Endothelial cell of umbilical vein (primary cell): ENCODE data around the gene WDR5. TPM values are rescaled to one million over a fixed set of nuclear protein-coding genes. Genes with fewer than 3 reads are reported as not detected.

Experiments
- BruUV-seq: library from RNA; stranded (reverse); fragments of 400-500 nt; replicated peaks from 2 replicates; lab custom pipeline; 2021; lab: Mats Ljungman, UMichigan
- CTCF ChIA-PET: fragments of 300-600, 350-600 bp; sonication (Branson Sonifier 250); formaldehyde crosslinking; loops from one replicate; lab custom pipeline; 2021; ENCODE audit warnings: antibody characterized with exemption, inconsistent platforms; lab: Charles Lee
- POLR2A ChIA-PET: fragments of 300-600, 350-600 bp; sonication (Branson Sonifier 250); formaldehyde crosslinking; loops from one replicate; lab custom pipeline; 2021; ENCODE audit warnings: antibody characterized with exemption, inconsistent platforms; lab: Charles Lee
- DNase-seq: peaks from one replicate; pipeline ENCODE4 v3.0.0-alpha.2; 2011; ENCODE audit warnings: low read depth, low spot score
- FAIRE-seq: peaks from 2 replicates; lab custom pipeline; 2011; peaks lifted over from hg19 to GRCh38; lab: Jason Lieb, UNC
- H2AFZ ChIP-seq: 2 replicates; pipeline ENCODE4 v1.6.0; 2012; ENCODE audit warnings: low read depth, low read length, control low read depth, inconsistent platforms
- H3K27ac ChIP-seq: 2 replicates; pipeline ENCODE4 v1.5.1; 2011; ENCODE audit warnings: low read depth, mild to moderate bottlenecking, control low read depth, low read length, moderate library complexity; ENCODE audit not compliant: insufficient read depth
- H3K27me3 ChIP-seq, 2 experiments: 2 replicates each; pipeline versions ENCODE4 v1.6.0 to v1.6.1; 2011; ENCODE audit warnings: low read length in 2 of 2, mixed read lengths in 1 of 2; ENCODE audit not compliant: control insufficient read depth in 2 of 2, insufficient read depth in 2 of 2
- H3K36me3 ChIP-seq, 2 experiments: 2 replicates in 1 of 2; 3 replicates in 1 of 2; pipeline ENCODE4 v1.5.1; 2011; ENCODE audit warnings: low read length in 2 of 2, mild to moderate bottlenecking in 1 of 2, moderate library complexity in 1 of 2; ENCODE audit not compliant: control insufficient read depth in 2 of 2, insufficient read depth in 2 of 2; ENCODE audit errors: extremely low read depth in 1 of 2
- H3K4me1 ChIP-seq: 3 replicates; pipeline ENCODE4 v1.5.1; 2011; ENCODE audit warnings: mild to moderate bottlenecking, low read length; ENCODE audit not compliant: control insufficient read depth, insufficient read depth; ENCODE audit errors: extremely low read depth
- H3K4me2 ChIP-seq: 2 replicates; pipeline ENCODE4 v1.6.1; 2011; ENCODE audit warnings: low read length, control low read depth, mixed read lengths; ENCODE audit not compliant: insufficient read depth
- H3K4me3 ChIP-seq, 3 experiments: fragments of 200-600 bp in 1 of 3; sonication (generic), shearing (Covaris generic) in 1 of 3; replicated peaks in 1 of 3; 2 replicates each; pipeline ENCODE4 v1.5.1; 2011 to 2016; ENCODE audit warnings: control low read depth in 3 of 3, low read length in 3 of 3, mild to moderate bottlenecking in 2 of 3, inconsistent platforms in 1 of 3, low read depth in 1 of 3, moderate library complexity in 1 of 3; ENCODE audit not compliant: insufficient read depth in 1 of 3
- H3K79me2 ChIP-seq: 2 replicates; pipeline ENCODE4 v1.6.0; 2012; ENCODE audit warnings: low read length, inconsistent platforms; ENCODE audit not compliant: control insufficient read depth, insufficient read depth
- H3K9ac ChIP-seq: replicated peaks from 2 replicates; pipeline ENCODE3; 2011; ENCODE audit warnings: low read length, control low read depth; ENCODE audit not compliant: insufficient read depth; ENCODE audit errors: extremely low read depth
- H3K9me1 ChIP-seq: replicated peaks from 3 replicates; pipeline ENCODE4 v1.6.0; 2011; ENCODE audit warnings: mild to moderate bottlenecking, low read length; ENCODE audit not compliant: control insufficient read depth, insufficient read depth; ENCODE audit errors: extremely low read depth
- H3K9me3 ChIP-seq: replicated peaks from 2 replicates; pipeline ENCODE4 v1.5.1; 2012; ENCODE audit warnings: low read length, inconsistent platforms; ENCODE audit not compliant: control insufficient read depth, insufficient read depth
- H4K20me1 ChIP-seq: replicated peaks from 2 replicates; pipeline ENCODE3; 2011; ENCODE audit warnings: mild to moderate bottlenecking, low read length; ENCODE audit not compliant: control insufficient read depth, insufficient read depth; ENCODE audit errors: extremely low read depth
- EZH2 ChIP-seq: IDR thresholded peaks from 2 replicates; pipeline ENCODE4 v1.6.1; 2012; ENCODE audit warnings: borderline replicate concordance, low read depth, mild to moderate bottlenecking, moderate library complexity, low read length, inconsistent platforms; ENCODE audit not compliant: severe bottlenecking
- FOS ChIP-seq: IDR thresholded peaks from 2 replicates; pipeline ENCODE4 v1.6.1; 2011; ENCODE audit warnings: mild to moderate bottlenecking, low read length, moderate library complexity, borderline replicate concordance; ENCODE audit not compliant: insufficient read depth
- GATA2 ChIP-seq: IDR thresholded peaks from 2 replicates; pipeline ENCODE4 v1.7.0; 2011; ENCODE audit warnings: low read depth, mild to moderate bottlenecking, moderate library complexity, mixed read lengths, low read length; ENCODE audit not compliant: insufficient read length, insufficient read depth
- JUN ChIP-seq: IDR thresholded peaks from 2 replicates; pipeline ENCODE4 v1.6.1; 2011; ENCODE audit warnings: borderline replicate concordance, low read depth; ENCODE audit not compliant: insufficient read length, insufficient read depth
- MYC ChIP-seq: IDR thresholded peaks from one replicate; pipeline ENCODE4 v1.6.1; 2011; ENCODE audit warnings: mild to moderate bottlenecking, low read depth, low read length
- POLR2A ChIP-seq: IDR thresholded peaks from 2 replicates; pipeline ENCODE4 v1.6.1; 2012; ENCODE audit warnings: low read depth, mild to moderate bottlenecking, control low read depth, low read length
- POLR2AphosphoS5 ChIP-seq: IDR thresholded peaks from 2 replicates; pipeline ENCODE4 v1.6.1; 2012; ENCODE audit warnings: low read depth, mild to moderate bottlenecking, control low read depth, low read length, moderate library complexity; ENCODE audit not compliant: insufficient read depth
- dilution Hi-C: fragments of 300-500 bp; cut with MboI; formaldehyde crosslinking; loops from one replicate; pipeline ENCODE4 v1.15.0; 2019; ENCODE audit warnings: low sequenced_read_pairs; ENCODE audit not compliant: extremely low pct_ligation_motif_present
- intact Hi-C: fragments of 100-400 bp; cut with micrococcal nuclease; formaldehyde crosslinking; loops from one replicate; pipeline ENCODE4 v1.10.0; 2022
- polyA plus RNA-seq, 4 experiments: library from polyadenylated mRNA; depleted of rRNA in 3 of 4; stranded (reverse) in 3 of 4; unstranded in 1 of 4; fragments of >200 nt; gene quantifications; 2 replicates each; pipeline versions ENCODE4 v1.2.1 to v1.2.3, GENCODE V29; 2011 to 2012; ENCODE audit warnings: missing spikeins in 1 of 4
- total RNA-seq: library from RNA; stranded (reverse); gene quantifications from 2 replicates; pipeline ENCODE4 v1.2.3, GENCODE V29; 2021
- TF ChIP-seq, protein P1 (sequence below), 2 donors: IDR thresholded peaks; 1 replicate in 1 of 2; 2 replicates in 1 of 2; pipeline ENCODE4 v1.5.1; 2011; ENCODE audit warnings: low read length in 2 of 2, mild to moderate bottlenecking in 2 of 2, moderate library complexity in 2 of 2, control low read depth in 1 of 2, inconsistent platforms in 1 of 2, low read depth in 1 of 2; ENCODE audit not compliant: insufficient read depth in 1 of 2; ENCODE audit errors: extremely low read depth in 1 of 2
- TF ChIP-seq, protein P2 (sequence below): IDR thresholded peaks from 2 replicates; pipeline ENCODE4 v1.6.1; 2011; ENCODE audit not compliant: insufficient read depth, insufficient read length

The WDR5 gene
- total and polyA plus RNA-seq, 2 donors (not counting 3 experiments of a cell fraction or from before 2014, with no cell fraction given), result 32.1 to 42.5 TPM

DNA sequence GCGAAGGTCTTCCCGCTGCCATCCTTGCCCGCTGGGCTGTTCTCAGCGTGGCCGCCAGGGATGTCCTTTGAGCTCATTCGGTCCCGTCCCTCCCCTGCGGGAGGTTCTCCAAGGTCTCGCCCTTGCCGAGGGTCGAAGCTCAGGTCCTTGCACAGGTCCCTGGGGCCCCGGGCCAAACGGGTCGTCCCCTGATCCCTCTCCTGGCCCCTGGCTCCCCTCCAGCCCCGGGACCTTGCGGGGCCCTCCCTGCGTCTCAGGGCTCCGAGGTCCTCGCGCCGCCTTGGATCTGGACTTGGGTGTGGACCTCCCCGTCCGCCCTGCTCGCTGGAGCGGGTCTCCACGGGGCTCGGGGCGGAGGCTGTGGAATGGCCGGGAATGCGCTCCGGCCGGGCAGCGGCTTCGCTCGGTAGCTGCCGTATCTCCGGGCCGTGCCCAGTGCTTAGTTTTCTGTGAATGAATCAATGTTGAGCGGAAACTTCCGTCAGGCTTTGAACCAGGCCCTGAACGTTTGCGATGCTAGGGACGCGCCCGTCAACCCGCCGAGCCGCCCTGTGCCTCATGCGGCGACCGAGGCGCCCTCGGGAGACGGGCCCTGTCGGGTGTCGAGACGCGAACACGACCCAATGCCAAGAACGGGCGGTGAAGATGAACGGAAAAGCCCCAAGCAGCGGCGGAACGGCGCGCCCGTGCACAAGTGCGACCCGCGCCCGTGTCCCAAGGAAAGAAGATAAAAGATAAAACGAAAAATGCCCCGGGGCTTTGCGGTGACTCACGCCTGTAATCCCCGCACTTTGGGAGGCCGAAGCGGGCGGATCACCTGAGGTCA lies 27.7 kb downstream of the WDR5 start:
- peak overlapping the region; percentile 85 for H2AFZ ChIP-seq
- no peaks in the 10 kb centered on the region for H3K79me2 ChIP-seq
- DNase-seq (peak; percentile 62), FAIRE-seq (peak; percentile 73)
- H3K27ac ChIP-seq, result peak overlapping the region; percentile 35
- H3K9me1 ChIP-seq, result no peaks in the 10 kb centered on the region
- dilution Hi-C loops (no loop called here), intact Hi-C loops (loop anchor here (1.0 to 2.0 kb wide), 4 partner anchors 27 to 479 kb away; partner anchors contain the start of gene WDR5)
- ChIA-PET CTCF (interaction anchor here (1.0 to 2.0 kb wide), 9 partner anchors 14 to 286 kb away, joined by 3 to 12 read pairs (median 3); partner anchors contain the start of gene WDR5), POLR2A (interaction anchor here (0.7 to 1.2 kb wide), 2 partner anchors 28 to 270 kb away, joined by 3 to 6 read pairs; partner anchors contain the start of gene WDR5)
- TF ChIP-seq, protein P1, sequence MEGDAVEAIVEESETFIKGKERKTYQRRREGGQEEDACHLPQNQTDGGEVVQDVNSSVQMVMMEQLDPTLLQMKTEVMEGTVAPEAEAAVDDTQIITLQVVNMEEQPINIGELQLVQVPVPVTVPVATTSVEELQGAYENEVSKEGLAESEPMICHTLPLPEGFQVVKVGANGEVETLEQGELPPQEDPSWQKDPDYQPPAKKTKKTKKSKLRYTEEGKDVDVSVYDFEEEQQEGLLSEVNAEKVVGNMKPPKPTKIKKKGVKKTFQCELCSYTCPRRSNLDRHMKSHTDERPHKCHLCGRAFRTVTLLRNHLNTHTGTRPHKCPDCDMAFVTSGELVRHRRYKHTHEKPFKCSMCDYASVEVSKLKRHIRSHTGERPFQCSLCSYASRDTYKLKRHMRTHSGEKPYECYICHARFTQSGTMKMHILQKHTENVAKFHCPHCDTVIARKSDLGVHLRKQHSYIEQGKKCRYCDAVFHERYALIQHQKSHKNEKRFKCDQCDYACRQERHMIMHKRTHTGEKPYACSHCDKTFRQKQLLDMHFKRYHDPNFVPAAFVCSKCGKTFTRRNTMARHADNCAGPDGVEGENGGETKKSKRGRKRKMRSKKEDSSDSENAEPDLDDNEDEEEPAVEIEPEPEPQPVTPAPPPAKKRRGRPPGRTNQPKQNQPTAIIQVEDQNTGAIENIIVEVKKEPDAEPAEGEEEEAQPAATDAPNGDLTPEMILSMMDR (IDR thresholded peaks at IDR 0.05; ENCODE audit: extremely low read depth in 1 of 2, insufficient read depth in 1 of 2, low read depth in 1 of 2, low read length in 2 of 2), result peak; percentile 34 to 68
- TF ChIP-seq EZH2, result no peak
- TF ChIP-seq, protein P2, sequence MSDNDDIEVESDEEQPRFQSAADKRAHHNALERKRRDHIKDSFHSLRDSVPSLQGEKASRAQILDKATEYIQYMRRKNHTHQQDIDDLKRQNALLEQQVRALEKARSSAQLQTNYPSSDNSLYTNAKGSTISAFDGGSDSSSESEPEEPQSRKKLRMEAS, result no peak
- no peak for TF ChIP-seq JUN
- TF ChIP-seq GATA2, result no peak
- TF ChIP-seq MYC, result no peak
- TF ChIP-seq FOS, result peak; percentile 13
- TF ChIP-seq POLR2A, result no peak
- peak; percentile 14 for TF ChIP-seq POLR2AphosphoS5
- peak overlapping the region; percentile 52 for H3K4me2 ChIP-seq
- H3K4me1 ChIP-seq, result peaks cover 4% of the 10 kb centered on the region
- no TSS peak for BruUV-seq
- H3K4me3 ChIP-seq, result peak overlapping the region; percentile 6 to 30 (median 25)
- no peaks in the 10 kb centered on the region for H4K20me1 ChIP-seq
- H3K36me3 ChIP-seq, result peaks cover 0 to 1% of the 10 kb centered on the region in 2 experiments
- H3K9ac ChIP-seq, result peak overlapping the region; percentile 36
- H3K9me3 ChIP-seq, result no peaks in the 10 kb centered on the region
- no peaks in the 10 kb centered on the region for H3K27me3 ChIP-seq
